Astrocyte of the hippocampus (primary cell): Measurements from ENCODE around the gene SSR2.
A peak's percentile ranks its signal among the peaks of the same experiment; 100 is the strongest.

Experiments
- DNase-seq: peaks from one replicate; pipeline ENCODE4 v3.0.0; 2011; ENCODE audit warnings: low read depth, low spot score

The SSR2 gene

DNA sequence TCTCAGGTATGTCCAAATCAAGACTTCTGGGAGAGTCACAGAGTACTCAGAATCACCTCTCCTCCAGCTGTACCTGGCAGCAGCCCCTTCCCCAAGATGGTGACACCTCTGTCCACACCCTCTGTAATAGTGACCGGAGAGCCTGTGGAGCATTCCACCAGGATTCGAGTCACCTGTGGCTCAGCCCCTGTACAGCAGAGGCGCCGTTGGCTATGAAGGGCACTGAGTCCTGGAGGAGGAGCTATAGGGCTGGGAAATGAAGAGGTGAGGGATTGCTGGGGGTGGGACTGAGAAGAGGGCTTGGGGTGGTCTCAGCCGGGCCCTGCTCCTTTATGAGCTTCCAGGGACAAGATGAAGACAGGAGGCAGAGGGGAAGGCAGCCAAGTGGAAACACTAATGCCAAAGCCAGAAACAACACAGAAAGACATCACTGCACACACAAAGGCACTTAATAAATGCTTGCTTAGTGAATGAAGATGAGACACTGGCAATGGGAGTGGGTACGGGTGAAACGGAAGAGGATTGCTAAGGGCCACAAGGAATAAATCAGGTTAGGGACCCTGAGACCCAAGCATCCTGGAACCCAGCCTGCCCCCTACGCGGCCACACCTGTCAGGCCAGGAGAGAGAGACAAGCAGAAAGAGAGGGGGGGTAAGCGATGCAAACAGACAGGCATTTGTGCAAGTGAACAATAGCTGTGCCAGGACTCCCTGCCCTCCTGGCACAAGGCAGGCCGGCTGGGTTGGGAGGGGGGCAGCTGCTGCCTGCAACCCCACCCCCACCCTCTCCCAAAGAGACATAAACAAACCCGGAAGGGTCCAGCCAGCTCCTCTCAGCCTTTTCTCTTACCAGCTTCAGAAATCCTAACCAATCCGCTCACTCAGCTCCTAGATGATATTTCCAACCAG lies 46.3 kb downstream of the SSR2 start:
- peak; percentile 25 for DNase-seq

DNA sequence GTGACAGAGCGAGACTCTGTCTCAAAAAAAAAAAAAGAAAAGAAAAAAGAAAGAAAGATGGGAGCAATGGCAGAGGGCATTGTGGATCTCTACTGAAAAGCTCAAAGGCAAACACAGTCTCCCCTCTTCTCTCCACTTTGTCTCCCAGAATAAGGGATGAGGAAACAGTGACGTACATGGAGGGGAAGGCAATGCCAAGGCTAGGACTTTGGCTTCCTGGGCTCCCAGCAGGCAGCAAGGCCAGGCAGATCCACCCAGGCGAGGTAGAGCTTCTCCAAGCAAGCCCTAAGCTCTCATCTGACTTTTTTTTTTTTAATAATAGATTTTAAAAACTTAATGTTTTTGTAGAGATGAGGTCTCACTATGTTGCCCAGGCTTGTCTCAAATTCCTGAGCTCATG lies 47.0 kb downstream of the SSR2 start:
- DNase-seq: no peak

DNA sequence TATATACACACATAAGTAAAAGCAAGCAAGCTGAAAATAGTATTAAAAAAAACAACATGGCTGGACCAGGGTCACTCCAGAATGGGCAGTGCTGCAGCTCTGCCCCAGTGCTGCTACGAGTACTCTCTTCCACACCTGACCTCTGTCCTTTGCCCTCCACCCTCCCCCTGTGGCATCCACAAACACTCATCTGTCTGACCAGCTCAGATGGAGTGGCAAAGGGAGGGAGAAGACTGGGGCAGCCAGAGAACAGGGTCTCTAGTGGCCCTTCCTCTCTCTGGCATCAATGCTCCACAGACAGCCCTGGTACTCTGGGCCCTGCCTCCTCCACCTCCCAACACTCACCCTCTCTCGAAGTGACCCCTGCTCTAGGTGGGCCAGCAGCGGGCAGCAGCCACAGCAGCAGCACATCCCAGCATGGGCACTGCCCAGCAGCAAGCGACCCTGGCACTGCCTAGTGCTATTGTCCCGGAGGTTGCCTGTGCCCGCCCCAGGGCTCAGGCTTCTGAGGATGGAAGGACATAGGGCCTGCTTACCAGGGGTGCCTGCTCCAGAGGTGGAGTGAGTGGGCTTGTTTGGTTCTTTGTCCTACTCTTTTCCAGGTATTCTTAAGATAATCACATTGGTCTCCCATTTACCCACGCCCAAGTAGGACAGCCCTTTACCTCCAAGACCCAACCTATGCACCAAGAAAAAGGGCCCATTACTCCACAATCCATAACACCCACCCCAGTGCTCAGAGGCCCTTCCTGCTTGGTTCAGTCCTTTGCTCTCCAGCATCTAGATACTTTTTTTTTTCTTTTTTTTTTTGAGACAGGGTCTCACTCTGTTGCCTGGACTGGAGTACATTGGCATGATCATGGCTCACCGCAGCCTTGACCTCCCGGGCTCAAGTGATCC lies 48.6 kb downstream of the SSR2 start:
- DNase-seq: no peak

DNA sequence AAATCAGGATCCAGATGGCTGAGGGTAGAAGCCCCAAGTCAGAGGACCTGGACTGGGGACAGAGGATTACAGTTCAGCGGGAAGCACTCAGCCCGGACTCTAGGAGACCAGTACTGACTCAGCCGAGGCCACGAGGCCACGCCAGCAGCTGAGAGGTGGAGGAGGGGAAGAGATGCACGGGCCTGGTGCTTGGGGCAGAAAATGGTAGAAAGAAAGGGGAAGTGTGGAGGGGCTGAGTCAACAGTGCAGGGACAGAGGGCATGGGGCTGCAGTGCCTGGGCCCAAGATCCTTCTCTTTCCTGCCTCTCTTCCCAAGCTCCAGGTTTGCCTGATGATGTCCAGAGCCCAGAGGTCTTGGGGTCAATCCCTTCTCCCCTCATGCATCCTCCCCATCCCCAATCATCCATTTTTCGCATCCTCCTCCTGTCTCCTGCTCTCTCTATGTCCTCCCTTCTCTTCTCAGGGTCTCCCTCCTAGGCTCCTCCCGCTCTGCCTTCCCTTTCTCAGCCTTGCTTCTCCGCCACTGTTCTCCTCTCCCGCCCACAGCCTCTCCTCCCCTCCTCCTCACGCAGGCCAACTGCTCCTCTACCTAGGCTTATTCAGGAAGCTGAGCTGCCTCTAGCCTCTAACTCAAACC lies 50.1 kb downstream of the SSR2 start:
- DNase-seq: peak; percentile 73

DNA sequence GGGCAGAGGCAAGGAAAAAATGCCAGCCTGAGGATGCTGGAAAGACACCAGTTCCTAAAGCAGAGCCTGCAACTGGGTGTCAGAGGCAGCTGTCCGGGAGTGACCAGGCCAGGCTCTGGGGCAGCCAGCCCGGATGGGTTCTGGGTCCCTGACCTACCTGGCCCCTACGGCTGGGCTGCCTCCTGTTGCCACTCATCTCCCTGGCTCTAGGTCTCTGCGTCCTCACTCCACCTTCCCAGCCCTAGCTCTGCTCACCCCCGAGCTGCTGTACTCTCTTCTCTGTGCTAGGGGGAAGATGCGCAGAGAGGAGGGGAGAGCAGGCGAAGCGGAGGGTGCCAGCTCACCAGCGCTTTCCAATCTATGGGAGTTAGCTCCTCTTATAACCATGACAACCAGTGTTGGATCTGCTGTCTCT lies 51.4 kb downstream of the SSR2 start:
- no peak for DNase-seq

GRCh38 chr1:155968670-155969069 lies 52.1 kb downstream of the SSR2 start:
- DNase-seq: peak; percentile 22

DNA sequence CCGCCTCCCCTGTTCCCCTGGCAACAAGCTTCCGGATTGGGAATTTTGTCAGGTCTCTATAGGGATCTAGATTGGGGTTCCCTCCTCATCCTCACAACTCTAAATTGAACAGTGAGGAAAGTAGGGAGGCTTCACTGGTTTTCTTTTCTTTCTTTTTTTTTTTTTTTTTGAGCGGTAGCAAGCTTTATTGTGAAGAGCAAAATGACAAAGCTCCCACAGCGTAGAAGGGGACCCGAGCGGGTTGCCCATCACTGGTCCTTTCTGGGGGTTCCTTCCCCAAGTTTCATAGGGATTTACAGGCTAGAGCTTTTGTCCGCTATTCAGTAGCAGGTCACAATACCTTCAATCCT lies 52.7 kb downstream of the SSR2 start:
- DNase-seq: no peak

- no peak for DNase-seq
These were observed 53.3 kb downstream of the SSR2 start for GRCh38 chr1:155967341-155968050.

DNA sequence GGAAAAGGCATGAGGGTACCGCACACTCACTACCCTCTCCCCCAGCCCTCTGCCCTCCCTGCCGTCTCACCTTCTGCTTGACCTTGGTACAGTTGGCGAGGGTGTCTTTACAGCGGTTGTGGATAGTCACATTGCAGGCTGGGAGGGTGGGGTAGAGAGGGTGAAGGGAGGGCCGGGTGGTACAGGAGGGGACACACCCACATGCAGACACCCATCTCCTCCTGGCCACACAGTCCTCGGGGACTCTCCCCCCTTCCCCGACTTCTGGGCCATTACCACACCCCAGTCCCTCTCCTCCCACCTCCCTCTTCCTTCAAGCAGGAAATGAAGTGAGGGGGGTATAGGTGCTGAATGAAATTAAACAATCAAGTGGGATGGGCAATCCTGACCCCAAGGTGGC lies 54.0 kb downstream of the SSR2 start:
- DNase-seq: no peak

GRCh38 chr1:155966135-155966534 lies 54.6 kb downstream of the SSR2 start:
- no peak for DNase-seq

GRCh38 chr1:155964193-155964592 lies 56.6 kb downstream of the SSR2 start:
- DNase-seq: no peak

GRCh38 chr1:155962599-155963211 lies 58.0 kb downstream of the SSR2 start:
- peak; percentile 57 for DNase-seq

DNA sequence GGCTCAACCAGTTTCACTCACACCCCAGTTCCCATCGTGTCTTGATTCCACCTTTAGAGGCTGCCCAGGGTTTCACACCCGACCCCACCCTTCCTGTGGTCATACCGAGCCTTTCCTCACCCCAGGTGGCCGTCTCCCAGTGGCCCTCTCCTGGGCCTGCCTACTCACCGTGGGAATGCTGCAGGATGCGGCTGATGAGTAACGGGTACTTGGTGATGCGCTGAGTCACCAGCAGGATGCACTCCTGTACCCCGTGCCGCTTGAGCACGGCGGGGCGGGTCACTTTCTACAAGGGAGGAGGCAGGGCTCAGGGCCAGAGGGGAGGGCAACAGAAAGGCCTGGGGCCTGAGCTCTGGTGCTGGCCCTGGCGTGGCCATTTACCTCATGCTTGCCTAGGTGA lies 58.8 kb downstream of the SSR2 start:
- peak; percentile 95 for DNase-seq

- no peak for DNase-seq
These were observed 60.5 kb downstream of the SSR2 start for GRCh38 chr1:155960081-155960745.
